GM19455 (cell line): ENCODE results near the gene NDEL1.

Source experiments
- ATAC-seq: cut with Tn5 transposase; IDR thresholded peaks from one replicate; pipeline ENCODE4 v1.9.1; 2021; ENCODE audit not compliant: unreplicated experiment

NDEL1 gene

GRCh38 chr17:8477171-8477570 lies 41.5 kb downstream of the NDEL1 start:
- ATAC-seq: no peak

- no peak for ATAC-seq
Measured at GRCh38 chr17:8477715-8478441, 42.2 kb downstream of the NDEL1 start.

GRCh38 chr17:8479431-8479947 lies 43.8 kb downstream of the NDEL1 start:
- ATAC-seq: no peak

GRCh38 chr17:8480011-8480976 lies 44.6 kb downstream of the NDEL1 start:
- no peak for ATAC-seq

GRCh38 chr17:8481089-8481488 lies 45.4 kb downstream of the NDEL1 start:
- ATAC-seq: no peak

GRCh38 chr17:8481703-8482102 lies 46.0 kb downstream of the NDEL1 start:
- ATAC-seq: no peak

GRCh38 chr17:8482546-8482945 lies 46.9 kb downstream of the NDEL1 start:
- ATAC-seq: no peak

GRCh38 chr17:8484465-8484864 lies 48.8 kb downstream of the NDEL1 start:
- no peak for ATAC-seq

- ATAC-seq: no peak
Measured at GRCh38 chr17:8485491-8485890, 49.8 kb downstream of the NDEL1 start.

GRCh38 chr17:8487130-8487645 lies 51.5 kb downstream of the NDEL1 start:
- no peak for ATAC-seq

- no peak for ATAC-seq
Measured at GRCh38 chr17:8487743-8488142, 52.1 kb downstream of the NDEL1 start.

GRCh38 chr17:8488491-8488890 lies 52.8 kb downstream of the NDEL1 start:
- ATAC-seq: no peak

GRCh38 chr17:8488901-8489300 lies 53.2 kb downstream of the NDEL1 start:
- no peak for ATAC-seq

GRCh38 chr17:8489841-8490240 lies 54.2 kb downstream of the NDEL1 start:
- ATAC-seq: no peak

GRCh38 chr17:8490256-8491023 lies 54.8 kb downstream of the NDEL1 start:
- no peak for ATAC-seq

GRCh38 chr17:8492121-8492520 lies 56.4 kb downstream of the NDEL1 start:
- no peak for ATAC-seq

GRCh38 chr17:8494021-8494420 lies 58.3 kb downstream of the NDEL1 start:
- no peak for ATAC-seq

- ATAC-seq: no peak
Measured at GRCh38 chr17:8494506-8495111, 58.9 kb downstream of the NDEL1 start.

- no peak for ATAC-seq
Measured at GRCh38 chr17:8496081-8496480, 60.4 kb downstream of the NDEL1 start.

GRCh38 chr17:8499171-8499570 lies 63.5 kb downstream of the NDEL1 start:
- no peak for ATAC-seq
